Fibroblast of lung (primary cell): ENCODE measurements around the gene MAPKBP1. TPM values are rescaled to one million over a fixed set of nuclear protein-coding genes. Genes with fewer than 3 reads are reported as not detected.

ENCODE experiments used
- DNase-seq, 2 donors: peaks; one replicate each; pipeline versions ENCODE4 v3.0.0 to v3.0.0-alpha.2; 2010; ENCODE audit warnings: low read depth in 2 of 2
- H2AFZ ChIP-seq: 2 replicates; pipeline ENCODE4 v1.5.1; 2012; ENCODE audit warnings: low read length, control low read depth, inconsistent platforms
- H3K27ac ChIP-seq: 2 replicates; pipeline ENCODE4 v1.5.1; 2011; ENCODE audit warnings: low read length, control low read depth; ENCODE audit not compliant: insufficient read depth
- H3K27me3 ChIP-seq: 2 replicates; pipeline ENCODE4 v1.5.1; 2011; ENCODE audit warnings: mild to moderate bottlenecking, low read length; ENCODE audit not compliant: control insufficient read depth, insufficient read depth
- H3K36me3 ChIP-seq: 2 replicates; pipeline ENCODE4 v1.5.1; 2011; ENCODE audit warnings: low read length; ENCODE audit not compliant: control insufficient read depth, insufficient read depth
- H3K4me1 ChIP-seq: 2 replicates; pipeline ENCODE4 v1.5.1; 2011; ENCODE audit warnings: low read length; ENCODE audit not compliant: control insufficient read depth, insufficient read depth; ENCODE audit errors: extremely low read depth
- H3K4me2 ChIP-seq: 2 replicates; pipeline ENCODE4 v1.5.1; 2011; ENCODE audit warnings: low read length, control low read depth; ENCODE audit not compliant: insufficient read depth; ENCODE audit errors: extremely low read depth
- H3K4me3 ChIP-seq, 4 experiments: fragments of 200-600 bp in 1 of 4; sonication (generic) in 1 of 4; replicated peaks in 1 of 4; 2 replicates each; pipeline ENCODE4 v1.5.1; 2011 to 2016; ENCODE audit warnings: low read length in 4 of 4, low read depth in 3 of 4, mild to moderate bottlenecking in 3 of 4, control low read depth in 2 of 4, inconsistent platforms in 1 of 4, mixed read lengths in 1 of 4; ENCODE audit not compliant: insufficient read depth in 1 of 4; ENCODE audit errors: control extremely low read depth in 1 of 4
- H3K79me2 ChIP-seq: 2 replicates; pipeline ENCODE4 v1.5.1; 2012; ENCODE audit warnings: mild to moderate bottlenecking, low read length, inconsistent platforms; ENCODE audit not compliant: control insufficient read depth, insufficient read depth
- H3K9ac ChIP-seq: 2 replicates; pipeline ENCODE4 v1.5.1; 2011; ENCODE audit warnings: mild to moderate bottlenecking, low read length, control low read depth; ENCODE audit not compliant: insufficient read depth
- H3K9me3 ChIP-seq: 2 replicates; pipeline ENCODE4 v1.5.1; 2012; ENCODE audit warnings: low read depth, low read length; ENCODE audit not compliant: control insufficient read depth, insufficient read depth
- H4K20me1 ChIP-seq: 2 replicates; pipeline ENCODE4 v1.5.1; 2011; ENCODE audit warnings: low read length; ENCODE audit not compliant: control insufficient read depth, insufficient read depth; ENCODE audit errors: extremely low read depth
- EZH2 ChIP-seq: IDR thresholded peaks from 2 replicates; pipeline ENCODE4 v1.5.1; 2012; ENCODE audit warnings: low read length, control low read depth, mild to moderate bottlenecking; ENCODE audit errors: missing control alignments
- polyA plus RNA-seq, 2 donors: library from polyadenylated mRNA; depleted of rRNA in 1 of 2; stranded (reverse) in 1 of 2; unstranded in 1 of 2; fragments of >200 nt; gene quantifications; 2 replicates each; pipeline ENCODE4 v1.2.1, GENCODE V29; 2011 to 2012; ENCODE audit warnings: missing spikeins in 1 of 2
- total RNA-seq: library from RNA; depleted of rRNA; stranded (reverse); fragments of >200 nt; gene quantifications from 2 replicates; pipeline ENCODE4 v1.2.1, GENCODE V29; 2014
- TF ChIP-seq, protein P1 (sequence below), 2 donors: IDR thresholded peaks in 1 of 2; conservative IDR thresholded peaks in 1 of 2; 1 replicate in 1 of 2; 2 replicates in 1 of 2; pipeline ENCODE4 v1.5.1; 2011 to 2012; ENCODE audit warnings: low read length in 2 of 2, control low read depth in 1 of 2, inconsistent platforms in 1 of 2, low read depth in 1 of 2, mild to moderate bottlenecking in 1 of 2

Gene MAPKBP1
- total and polyA plus RNA-seq, 2 donors (not counting 1 experiment from before 2014, with no cell fraction given): 2.8 to 20.8 TPM

GRCh38 chr15:41854443-41854842, 80.2 kb downstream of the MAPKBP1 start:
- Histone ChIP-seq H3K4me2 (no peak overlapping the region), H2AFZ (no peak overlapping the region), H3K4me3 (no peak overlapping the region), H3K9ac (no peak overlapping the region), H3K4me1 (no peaks in the 10 kb centered on the region), H3K79me2 (no peaks in the 10 kb centered on the region), H3K27ac (no peak overlapping the region), H3K9me3 (no peaks in the 10 kb centered on the region), H3K36me3 (no peaks in the 10 kb centered on the region), H4K20me1 (no peaks in the 10 kb centered on the region), H3K27me3 (no peaks in the 10 kb centered on the region)
- TF ChIP-seq, protein P1, sequence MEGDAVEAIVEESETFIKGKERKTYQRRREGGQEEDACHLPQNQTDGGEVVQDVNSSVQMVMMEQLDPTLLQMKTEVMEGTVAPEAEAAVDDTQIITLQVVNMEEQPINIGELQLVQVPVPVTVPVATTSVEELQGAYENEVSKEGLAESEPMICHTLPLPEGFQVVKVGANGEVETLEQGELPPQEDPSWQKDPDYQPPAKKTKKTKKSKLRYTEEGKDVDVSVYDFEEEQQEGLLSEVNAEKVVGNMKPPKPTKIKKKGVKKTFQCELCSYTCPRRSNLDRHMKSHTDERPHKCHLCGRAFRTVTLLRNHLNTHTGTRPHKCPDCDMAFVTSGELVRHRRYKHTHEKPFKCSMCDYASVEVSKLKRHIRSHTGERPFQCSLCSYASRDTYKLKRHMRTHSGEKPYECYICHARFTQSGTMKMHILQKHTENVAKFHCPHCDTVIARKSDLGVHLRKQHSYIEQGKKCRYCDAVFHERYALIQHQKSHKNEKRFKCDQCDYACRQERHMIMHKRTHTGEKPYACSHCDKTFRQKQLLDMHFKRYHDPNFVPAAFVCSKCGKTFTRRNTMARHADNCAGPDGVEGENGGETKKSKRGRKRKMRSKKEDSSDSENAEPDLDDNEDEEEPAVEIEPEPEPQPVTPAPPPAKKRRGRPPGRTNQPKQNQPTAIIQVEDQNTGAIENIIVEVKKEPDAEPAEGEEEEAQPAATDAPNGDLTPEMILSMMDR (conservative IDR thresholded peaks at IDR 0.05 in 1 of 2, IDR thresholded peaks at IDR 0.05 in 1 of 2; ENCODE audit: low read depth in 1 of 2, low read length in 2 of 2): no peak
- TF ChIP-seq EZH2: no peak
- no peak for DNase-seq

DNA sequence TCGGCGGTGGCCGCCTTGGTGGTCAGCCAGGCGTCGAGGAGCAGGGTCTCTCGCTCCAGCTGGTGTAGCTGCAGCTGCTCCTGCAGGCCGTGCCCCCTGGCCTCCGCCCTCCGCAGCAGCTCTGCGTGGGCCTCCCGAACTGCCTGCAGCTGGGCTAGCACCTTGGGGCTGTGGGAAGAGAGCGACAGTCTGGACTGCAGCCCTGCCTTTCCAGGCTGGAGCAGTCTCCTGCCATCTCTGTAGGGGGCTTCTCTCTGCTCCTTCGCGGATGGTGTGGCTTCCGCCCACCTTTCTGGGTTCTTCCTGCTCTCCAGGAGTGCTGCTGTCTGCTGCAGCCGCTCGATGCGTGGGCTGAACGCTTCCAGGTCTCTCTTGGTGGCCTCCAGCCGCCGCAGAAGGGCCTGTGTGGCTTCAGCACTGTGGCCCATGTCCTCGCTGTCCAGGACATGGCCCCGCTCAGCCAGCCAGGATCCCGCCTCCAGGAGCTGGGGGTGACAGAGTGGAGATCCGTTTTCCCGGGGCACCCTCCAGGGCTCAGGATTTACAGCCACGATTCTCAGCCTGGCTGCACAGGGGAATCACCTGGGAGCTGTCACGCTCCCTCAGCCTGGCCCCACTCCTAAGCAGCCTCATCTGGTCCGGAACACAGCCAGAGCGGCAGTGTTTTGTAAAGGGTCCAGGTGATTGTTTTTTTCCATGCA, 81.1 kb downstream of the MAPKBP1 start:
- H3K9ac ChIP-seq: no peak overlapping the region
- no peak for DNase-seq

GRCh38 chr15:41856262-41856661, 82.0 kb downstream of the MAPKBP1 start:
- Histone ChIP-seq H3K27ac (no peak overlapping the region), H3K36me3 (no peaks in the 10 kb centered on the region), H3K9me3 (no peaks in the 10 kb centered on the region), H2AFZ (no peak overlapping the region), H3K4me1 (no peaks in the 10 kb centered on the region), H3K79me2 (no peaks in the 10 kb centered on the region), H3K9ac (no peak overlapping the region), H4K20me1 (no peaks in the 10 kb centered on the region), H3K27me3 (no peaks in the 10 kb centered on the region), H3K4me2 (no peak overlapping the region), H3K4me3 (no peak overlapping the region)
- no peak for DNase-seq
- TF ChIP-seq EZH2: no peak
- TF ChIP-seq, protein P1 (conservative IDR thresholded peaks at IDR 0.05 in 1 of 2, IDR thresholded peaks at IDR 0.05 in 1 of 2; ENCODE audit: low read depth in 1 of 2, low read length in 2 of 2): no peak

More for the DNA sequence above, 81.1 kb downstream of the MAPKBP1 start:
- Histone ChIP-seq H2AFZ (no peak overlapping the region), H3K4me3 (no peak overlapping the region), H3K4me2 (no peak overlapping the region), H3K27ac (no peak overlapping the region), H3K79me2 (no peaks in the 10 kb centered on the region), H4K20me1 (no peaks in the 10 kb centered on the region), H3K9me3 (no peaks in the 10 kb centered on the region), H3K36me3 (no peaks in the 10 kb centered on the region), H3K4me1 (no peaks in the 10 kb centered on the region), H3K27me3 (no peaks in the 10 kb centered on the region)
- TF ChIP-seq, protein P1 (conservative IDR thresholded peaks at IDR 0.05 in 1 of 2, IDR thresholded peaks at IDR 0.05 in 1 of 2; ENCODE audit: low read depth in 1 of 2, low read length in 2 of 2): no peak
- TF ChIP-seq EZH2: no peak
